Measurements from ENCODE around the gene FOXE1. TPM values are rescaled to one million over a fixed set of nuclear protein-coding genes. Genes with fewer than 3 reads are reported as not detected.

Gene FOXE1
- total and polyA plus RNA-seq, 2 of the 4 experiments (the other 2 are of a cell fraction): under 0.01 to 0.22 TPM

- intact Hi-C loops (cut with micrococcal nuclease): no loop called here
- H4K91ac ChIP-seq (ENCODE audit: insufficient read depth, low read depth, low read length): no peak overlapping the region
- WGBS, 2 experiments (ENCODE audit: extremely low coverage in 2 of 2, insufficient read length in 1 of 2): no CpG with 5 or more reads among the region's 2 CpGs
Observed at GRCh38 chr9:97807681-97808080, 45.3 kb upstream of the FOXE1 start.

More at GRCh38 chr9:97807681-97808080, 45.3 kb upstream of the FOXE1 start:
- no TSS peak for BruUV-seq (replicated peaks)
- Histone ChIP-seq H3K14ac (replicated peaks; ENCODE audit: low read depth, low read length) (no peak overlapping the region), H4K20me1 (ENCODE audit: insufficient read depth, low read length) (no peaks in the 10 kb centered on the region), H3K27ac (ENCODE audit: insufficient read depth, low read length) (no peak overlapping the region), H2AFZ (replicated peaks; ENCODE audit: low read length, poor library complexity) (no peak overlapping the region), H3K4me3 (ENCODE audit: insufficient read depth, low read depth, low read length) (no peak overlapping the region), H2AK9ac (replicated peaks; ENCODE audit: low read depth, low read length, poor library complexity) (no peak overlapping the region), H4K8ac (ENCODE audit: low read depth in 2 of 2, low read length in 2 of 2) (no peak overlapping the region), H2BK15ac (ENCODE audit: low read depth, low read length) (no peak overlapping the region), H3K27me3 (ENCODE audit: control insufficient read depth, insufficient read depth, low read length) (peaks cover 37% of the 10 kb centered on the region), H3K9me1 (ENCODE audit: insufficient read depth, low read length) (no peaks in the 10 kb centered on the region), H2BK5ac (ENCODE audit: low read depth, low read length, poor library complexity, severe bottlenecking) (no peak overlapping the region), H2AK5ac (ENCODE audit: low read depth, low read length) (no peak overlapping the region), H3K9ac (ENCODE audit: low read depth, low read length) (no peak overlapping the region), H3K18ac (ENCODE audit: low read depth, low read length) (no peak overlapping the region), H3K56ac (ENCODE audit: extremely low read depth, insufficient read depth, low read length) (no peak overlapping the region), H3K4ac (ENCODE audit: low read depth, low read length) (no peak overlapping the region), H2BK20ac (ENCODE audit: low read depth, low read length) (no peak overlapping the region), H3K23ac (ENCODE audit: low read depth, low read length) (no peak overlapping the region), H3K4me2 (ENCODE audit: low read depth, low read length) (no peak overlapping the region), H3K4me1 (ENCODE audit: control insufficient read depth, insufficient read depth, low read length) (no peaks in the 10 kb centered on the region), H3K9me3 (ENCODE audit: control insufficient read depth, insufficient read depth, low read length) (no peaks in the 10 kb centered on the region), H4K5ac (ENCODE audit: low read depth, low read length) (no peak overlapping the region), H3K36me3 (ENCODE audit: control insufficient read depth, insufficient read depth, low read length) (no peaks in the 10 kb centered on the region), H2BK120ac (ENCODE audit: low read depth, low read length) (no peak overlapping the region), H3K79me1 (ENCODE audit: low read depth in 1 of 2, low read length in 2 of 2) (no peaks in the 10 kb centered on the region)
- in situ Hi-C loops (cut with MboI; ENCODE audit: low sequenced_read_pairs): no loop called here
- ChIA-PET POLR2A (ENCODE audit: unreplicated experiment) (no interaction called here), CTCF (no interaction called here)
- TF ChIP-seq BHLHE40 (IDR thresholded peaks at IDR 0.05; ENCODE audit: low read depth, low read length) (no peak), POLR2A (IDR thresholded peaks at IDR 0.05; ENCODE audit: low read depth, low read length) (no peak), ELK1 (IDR thresholded peaks at IDR 0.05; ENCODE audit: borderline replicate concordance, low read depth, low read length) (no peak), USF2 (IDR thresholded peaks at IDR 0.05; ENCODE audit: low read depth, low read length) (no peak), MXI1 (IDR thresholded peaks at IDR 0.05; ENCODE audit: borderline replicate concordance, low read depth, low read length) (no peak), CTCF (conservative IDR thresholded peaks at IDR 0.05; ENCODE audit: low read depth, low read length) (no peak), RFX5 (IDR thresholded peaks at IDR 0.05; ENCODE audit: low read depth, low read length) (no peak), RAD21 (IDR thresholded peaks at IDR 0.05; ENCODE audit: low read length) (no peak), SMC3 (IDR thresholded peaks at IDR 0.05; ENCODE audit: low read depth, low read length) (no peak), FOS (IDR thresholded peaks at IDR 0.05; ENCODE audit: low read depth, low read length) (no peak), MAZ (IDR thresholded peaks at IDR 0.05; ENCODE audit: borderline replicate concordance, low read depth, low read length) (no peak), NFE2L2 (IDR thresholded peaks at IDR 0.05; ENCODE audit: low read depth, low read length) (no peak), CHD1 (IDR thresholded peaks at IDR 0.05; ENCODE audit: low read depth, low read length) (no peak), MAFK (IDR thresholded peaks at IDR 0.05; ENCODE audit: low read depth, low read length) (no peak), CEBPB (IDR thresholded peaks at IDR 0.05; ENCODE audit: low read depth, low read length) (no peak)
- DNase-seq (no peak), ATAC-seq (ENCODE audit: low read depth) (no peak)
- dilution Hi-C loops (cut with HindIII; ENCODE audit: low sequenced_read_pairs, unreplicated experiment): no loop called here
